Measurements from ENCODE around the gene EMILIN2. TPM values are rescaled to one million over a fixed set of nuclear protein-coding genes. Genes with fewer than 3 reads are reported as not detected.

EMILIN2 gene
- total RNA-seq: 23.2 TPM

DNA sequence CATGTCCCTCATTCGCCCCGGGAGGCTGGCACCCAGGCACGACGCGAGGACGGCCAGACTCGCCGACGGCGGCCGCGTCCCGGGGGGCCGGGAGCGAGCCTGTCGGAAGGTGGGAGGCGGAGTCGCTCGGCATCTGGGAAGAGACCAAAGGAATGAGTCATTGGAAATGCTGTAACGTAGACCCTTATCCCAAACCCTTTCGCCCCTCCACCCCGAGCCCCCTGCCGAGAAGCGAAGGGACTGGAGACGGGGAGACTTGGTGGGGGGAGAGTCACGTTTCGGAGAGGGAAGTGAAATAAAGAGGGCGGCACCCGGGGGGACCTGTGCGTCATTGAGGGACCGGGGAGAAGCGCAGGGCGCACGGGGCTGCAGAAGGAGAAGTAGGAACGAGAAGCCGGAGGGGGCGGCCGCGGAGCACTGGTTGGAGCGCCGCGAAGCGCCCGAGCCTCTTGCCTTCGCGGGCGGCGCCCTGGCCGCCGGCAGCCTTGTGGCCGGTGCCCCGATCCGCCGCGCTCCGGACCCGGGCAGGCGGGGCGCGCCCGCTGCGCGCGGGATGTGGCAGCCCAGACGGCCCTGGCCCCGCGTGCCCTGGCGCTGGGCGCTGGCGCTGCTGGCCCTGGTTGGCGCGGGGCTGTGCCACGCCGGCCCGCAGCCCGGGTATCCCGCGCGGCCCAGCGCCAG is at the start of gene EMILIN2:
EMILIN2 (plus strand) TSS at position 371 of the 681 bp plus-strand sequence; CDS start at position 554, 183 bp downstream.

Other genes starting within 250 kb of the EMILIN2 start
- 102 TPM for gene SMCHD1, start 191.3 kb upstream of the EMILIN2 start, total RNA-seq
- 50.1 TPM for gene LPIN2, start 166.1 kb downstream of the EMILIN2 start, total RNA-seq